UCSD-AML1 (cell line): Measurements from ENCODE around the gene BMP6.

ENCODE experiments used
- DNase-seq: peaks from one replicate; lab custom pipeline; 2025; ENCODE audit not compliant: unreplicated experiment; lab: John Stamatoyannopoulos, UW

BMP6 gene

GRCh38 chr6:7725849-7726415 lies at the start of gene BMP6:
TSS of gene BMP6 (plus strand) at chr6:7726099. CDS start at chr6:7726956, 857 bp downstream.
- peak; percentile 78 for DNase-seq

- DNase-seq, result no peak
These were observed 48.7 kb upstream of the BMP6 start for GRCh38 chr6:7677229-7677628.

- no peak for DNase-seq
These were observed 45.4 kb upstream of the BMP6 start for GRCh38 chr6:7680393-7681075.

GRCh38 chr6:7681449-7681848 lies 44.5 kb upstream of the BMP6 start:
- no peak for DNase-seq

- DNase-seq, result no peak
These were observed 41.8 kb upstream of the BMP6 start for GRCh38 chr6:7684076-7684475.

- no peak for DNase-seq
These were observed 41.1 kb upstream of the BMP6 start for GRCh38 chr6:7684843-7685242.

- no peak for DNase-seq
These were observed 40.6 kb upstream of the BMP6 start for GRCh38 chr6:7685276-7685675.

- DNase-seq, result no peak
These were observed 38.5 kb upstream of the BMP6 start for GRCh38 chr6:7687145-7688111.

GRCh38 chr6:7691021-7691420 lies 34.9 kb upstream of the BMP6 start:
- no peak for DNase-seq

GRCh38 chr6:7691675-7692452 lies 34.0 kb upstream of the BMP6 start:
- no peak for DNase-seq

GRCh38 chr6:7692453-7692784 lies 33.5 kb upstream of the BMP6 start:
- DNase-seq, result no peak

GRCh38 chr6:7693827-7694226 lies 32.1 kb upstream of the BMP6 start:
- no peak for DNase-seq

- DNase-seq, result no peak
These were observed 29.8 kb upstream of the BMP6 start for GRCh38 chr6:7696061-7696460.

- no peak for DNase-seq
These were observed 28.5 kb upstream of the BMP6 start for GRCh38 chr6:7697432-7697819.

GRCh38 chr6:7697820-7698623 lies 27.9 kb upstream of the BMP6 start:
- DNase-seq, result no peak

- no peak for DNase-seq
These were observed 24.6 kb upstream of the BMP6 start for GRCh38 chr6:7701212-7701834.

GRCh38 chr6:7703148-7703680 lies 22.7 kb upstream of the BMP6 start:
- DNase-seq, result no peak

GRCh38 chr6:7705483-7705882 lies 20.4 kb upstream of the BMP6 start:
- DNase-seq, result no peak

GRCh38 chr6:7706269-7706668 lies 19.6 kb upstream of the BMP6 start:
- no peak for DNase-seq

GRCh38 chr6:7707787-7708186 lies 18.1 kb upstream of the BMP6 start:
- DNase-seq, result no peak
